HCT116 (cell line): ENCODE measurements around the gene ANXA2R.

Experiments
- CTCF ChIP-seq, 3 experiments: fragments of 200-600 bp in 1 of 3; sonication (generic) in 1 of 3; IDR thresholded peaks in 2 of 3; conservative IDR thresholded peaks in 1 of 3; 2 replicates each; pipeline ENCODE4 v1.5.1; 2012 to 2017; ENCODE audit warnings: low read depth in 2 of 3, low read length in 2 of 3, antibody characterized with exemption in 1 of 3, borderline replicate concordance in 1 of 3, control low read depth in 1 of 3, mild to moderate bottlenecking in 1 of 3, mixed read lengths in 1 of 3, mixed run types in 1 of 3, moderate library complexity in 1 of 3; ENCODE audit not compliant: insufficient read depth in 1 of 3
- EZH2 ChIP-seq: fragments of 200-600 bp; sonication (generic); IDR thresholded peaks from 2 replicates; pipeline ENCODE4 v1.6.1; 2017; ENCODE audit warnings: antibody characterized with exemption, mixed run types
- REST ChIP-seq: IDR thresholded peaks from 2 replicates; pipeline ENCODE4 v1.6.1; 2012; ENCODE audit warnings: low read depth
- YY1 ChIP-seq: IDR thresholded peaks from 2 replicates; pipeline ENCODE4 v1.6.1; 2011; ENCODE audit warnings: low read length, low read depth, moderate library complexity, mild to moderate bottlenecking; ENCODE audit not compliant: insufficient replicate concordance; ENCODE audit errors: extremely low read depth

- TF ChIP-seq CTCF (IDR thresholded peaks at IDR 0.05 in 2 of 3, conservative IDR thresholded peaks at IDR 0.05 in 1 of 3; ENCODE audit: borderline replicate concordance in 1 of 3, insufficient read depth in 1 of 3, low read depth in 2 of 3, low read length in 2 of 3) (no peak), REST (no peak), EZH2 (no peak), YY1 (no peak)
Measured at GRCh38 chr5:43017428-43017815, 22.7 kb downstream of the ANXA2R start.
